Kidney capillary endothelial cell (primary cell): ENCODE results near the gene PANK4.
"Not testable (repeated sequence)": the region's sequence is repeated elsewhere in the genome, so short reads cannot be mapped to it uniquely, and the experiment has no call there.

Experiments
- DNase-seq: peaks from one replicate; pipeline ENCODE4 v3.0.0-alpha.2; 2018; ENCODE audit warnings: low spot score

The PANK4 gene

GRCh38 chr1:2460203-2460602, 66.2 kb downstream of the PANK4 start:
- DNase-seq = no peak

- DNase-seq = no peak
These were observed 66.6 kb downstream of the PANK4 start for GRCh38 chr1:2459757-2460156.

- DNase-seq = not testable (repeated sequence)
These were observed 67.2 kb downstream of the PANK4 start for GRCh38 chr1:2459102-2459753.

GRCh38 chr1:2458687-2459086, 67.7 kb downstream of the PANK4 start:
- no peak for DNase-seq
